Smooth muscle cell (in vitro differentiated cells): ENCODE data around the gene TTC9C. TPM values are rescaled to one million over a fixed set of nuclear protein-coding genes. Genes with fewer than 3 reads are reported as not detected.
"Not testable (repeated sequence)": the region's sequence is repeated elsewhere in the genome, so short reads cannot be mapped to it uniquely, and the experiment has no call there.

Experiments used
- DNase-seq: peaks from one replicate; lab custom pipeline; 2025; ENCODE audit not compliant: unreplicated experiment; lab: John Stamatoyannopoulos, UW
- H2AFZ ChIP-seq: fragments of 200-600 bp; sonication (generic); 2 replicates; pipeline ENCODE4 v1.6.0; 2016; ENCODE audit warnings: antibody characterized with exemption, low read depth, mild to moderate bottlenecking
- H3F3A ChIP-seq: fragments of 200-600 bp; sonication (generic); 2 replicates; pipeline ENCODE4 v1.6.0; 2017; ENCODE audit warnings: antibody characterized with exemption, low read depth
- H3K27ac ChIP-seq: fragments of 200-600 bp; sonication (generic); 2 replicates; pipeline ENCODE4 v1.5.1; 2016; ENCODE audit warnings: low read depth, mild to moderate bottlenecking
- H3K27me3 ChIP-seq: fragments of 200-600 bp; sonication (generic); 2 replicates; pipeline ENCODE4 v1.6.1; 2016; ENCODE audit warnings: low read depth, mild to moderate bottlenecking
- H3K36me3 ChIP-seq: fragments of 200-600 bp; sonication (generic); 2 replicates; pipeline ENCODE4 v1.5.1; 2016; ENCODE audit warnings: low read depth
- H3K4me1 ChIP-seq: fragments of 200-600 bp; sonication (generic); 2 replicates; pipeline ENCODE4 v1.5.1; 2016; ENCODE audit warnings: low read depth
- H3K4me2 ChIP-seq: fragments of 200-600 bp; sonication (generic); 2 replicates; pipeline ENCODE4 v1.6.0; 2016; ENCODE audit warnings: mild to moderate bottlenecking
- H3K4me3 ChIP-seq: fragments of 200-600 bp; sonication (generic); 2 replicates; pipeline ENCODE4 v1.5.1; 2016; ENCODE audit warnings: mild to moderate bottlenecking
- H3K79me2 ChIP-seq: fragments of 200-600 bp; sonication (generic); 2 replicates; pipeline ENCODE4 v1.6.0; 2016; ENCODE audit warnings: low read depth, mild to moderate bottlenecking
- H3K9ac ChIP-seq: fragments of 200-600 bp; sonication (generic); 2 replicates; pipeline ENCODE4 v1.6.0; 2016; ENCODE audit warnings: low read depth
- H3K9me3 ChIP-seq: fragments of 200-600 bp; sonication (generic); replicated peaks from 2 replicates; pipeline ENCODE4 v1.5.1; 2016; ENCODE audit warnings: low read depth
- H4K20me1 ChIP-seq: fragments of 200-600 bp; sonication (generic); 2 replicates; pipeline ENCODE4 v1.6.0; 2016; ENCODE audit warnings: low read depth
- CTCF ChIP-seq: fragments of 200-600 bp; sonication (generic); IDR thresholded peaks from 2 replicates; pipeline ENCODE4 v1.5.1; 2017; ENCODE audit warnings: borderline replicate concordance, mild to moderate bottlenecking, antibody characterized with exemption; ENCODE audit not compliant: insufficient read depth, poor library complexity, severe bottlenecking
- WGBS: methylation state at CpG from one replicate; pipeline ENCODE4 v1.1.7; 2016; ENCODE audit warnings: low lambda C conversion rate; 5-methylcytosine and 5-hydroxymethylcytosine counted together
- polyA plus RNA-seq: library from polyadenylated mRNA; unstranded; fragments of >200 nt; fragmentation: Nextera tagmentation; extraction: Ambion mirVana; gene quantifications from 2 replicates; pipeline ENCODE4 v1.2.1, GENCODE V29; 2016
- total RNA-seq: library from RNA; depleted of rRNA; stranded (reverse); fragments of >200 nt; gene quantifications from 2 replicates; pipeline ENCODE4 v1.2.3, GENCODE V29; 2014

TTC9C gene
- total and polyA plus RNA-seq, 2 experiments from 2014 or later: 20.1 to 49.3 TPM

GRCh38 chr11:62737196-62737595, 8.9 kb downstream of the TTC9C start:
- H3K4me2 ChIP-seq: no peak overlapping the region
- H3K27me3 ChIP-seq: no peaks in the 10 kb centered on the region
- H3K9ac ChIP-seq: no peak overlapping the region
- H3K4me1 ChIP-seq: no peaks in the 10 kb centered on the region
- H3K36me3 ChIP-seq: peaks cover 4% of the 10 kb centered on the region
- H3K79me2 ChIP-seq: peaks cover 28% of the 10 kb centered on the region
- no peak for TF ChIP-seq CTCF
- H2AFZ ChIP-seq: no peak overlapping the region
- no peak overlapping the region for H3K4me3 ChIP-seq
- no peaks in the 10 kb centered on the region for H3F3A ChIP-seq
- peaks cover 8% of the 10 kb centered on the region for H4K20me1 ChIP-seq
- H3K9me3 ChIP-seq: no peaks in the 10 kb centered on the region
- DNase-seq: no peak
- no peak overlapping the region for H3K27ac ChIP-seq

- 89% methylated on average over 9 of the region's 9 CpGs for WGBS
- Histone ChIP-seq H3K4me1 (no peaks in the 10 kb centered on the region), H3K4me3 (no peak overlapping the region), H3K9me3 (no peaks in the 10 kb centered on the region), H3K4me2 (no peak overlapping the region), H3K9ac (no peak overlapping the region), H3F3A (peaks cover 11% of the 10 kb centered on the region), H3K79me2 (peaks cover 12% of the 10 kb centered on the region), H3K36me3 (no peaks in the 10 kb centered on the region), H3K27me3 (no peaks in the 10 kb centered on the region), H3K27ac (no peak overlapping the region), H2AFZ (no peak overlapping the region), H4K20me1 (no peaks in the 10 kb centered on the region)
- DNase-seq: no peak
- TF ChIP-seq CTCF: no peak
Measured at GRCh38 chr11:62747475-62748160, 19.3 kb downstream of the TTC9C start.

GRCh38 chr11:62749931-62750330, 21.6 kb downstream of the TTC9C start:
- H3K27me3 ChIP-seq, H3K27ac ChIP-seq, H3K36me3 ChIP-seq, H3K4me1 ChIP-seq, H4K20me1 ChIP-seq, H3K9me3 ChIP-seq, H3K4me2 ChIP-seq, H2AFZ ChIP-seq, H3K4me3 ChIP-seq, DNase-seq, H3K9ac ChIP-seq: not testable (repeated sequence)
- Histone ChIP-seq H3K79me2 (peaks cover 21% of the 10 kb centered on the region), H3F3A (peaks cover 11% of the 10 kb centered on the region)
- WGBS: 99% methylated on average over 5 of the region's 5 CpGs

- H3K27ac ChIP-seq: no peak overlapping the region
- DNase-seq: no peak
- no peak for TF ChIP-seq CTCF
- H3K36me3 ChIP-seq: no peaks in the 10 kb centered on the region
- no peak overlapping the region for H3K4me3 ChIP-seq
- peaks cover 21% of the 10 kb centered on the region for H3K79me2 ChIP-seq
- no peaks in the 10 kb centered on the region for H3K27me3 ChIP-seq
- no peak overlapping the region for H3K9ac ChIP-seq
- no peaks in the 10 kb centered on the region for H4K20me1 ChIP-seq
- peaks cover 11% of the 10 kb centered on the region for H3F3A ChIP-seq
- H3K9me3 ChIP-seq: no peaks in the 10 kb centered on the region
- WGBS: 99% methylated on average over 14 of the region's 14 CpGs
- H2AFZ ChIP-seq: no peak overlapping the region
- H3K4me2 ChIP-seq: no peak overlapping the region
- no peaks in the 10 kb centered on the region for H3K4me1 ChIP-seq
Measured at GRCh38 chr11:62752177-62752785, 24.0 kb downstream of the TTC9C start.
